IMR-90 (cell line): Measurements from ENCODE around the gene CDKN1C. TPM values are rescaled to one million over a fixed set of nuclear protein-coding genes. Genes with fewer than 3 reads are reported as not detected.

Source experiments
- ATAC-seq: fragments of 200-7000 bp; cut with Tn5 transposase; 2 replicates; pipeline ENCODE4 v1.9.1; 2020; ENCODE audit warnings: low read depth, mild to moderate bottlenecking, moderate library complexity
- BruUV-seq: library from RNA; stranded (reverse); fragments of 400-500 nt; replicated peaks from 2 replicates; lab custom pipeline; 2021; lab: Mats Ljungman, UMichigan
- CTCF ChIA-PET: fragments of 300-600 bp; formaldehyde crosslinking; extraction: SDS; loops from one replicate; lab custom pipeline; 2021; ENCODE audit warnings: antibody characterized with exemption; lab: Yijun Ruan, JAX
- POLR2A ChIA-PET: fragments of 300-600 bp; sonication (Branson Sonifier 250); formaldehyde crosslinking; loops from one replicate; lab custom pipeline; 2022; ENCODE audit warnings: antibody characterized with exemption; ENCODE audit not compliant: unreplicated experiment; lab: Charles Lee
- DNase-seq: peaks from one replicate; pipeline ENCODE4 v3.0.0; 2013
- H2AFZ ChIP-seq: replicated peaks from 2 replicates; pipeline ENCODE3; 2013; ENCODE audit warnings: low read length, mild to moderate bottlenecking; ENCODE audit not compliant: poor library complexity
- H2AK5ac ChIP-seq: 2 replicates; pipeline ENCODE4 v1.6.1; 2013; ENCODE audit warnings: low read depth, low read length, inconsistent platforms
- H2AK9ac ChIP-seq: replicated peaks from 2 replicates; pipeline ENCODE3; 2013; ENCODE audit warnings: mild to moderate bottlenecking, low read depth, low read length, moderate library complexity; ENCODE audit not compliant: poor library complexity
- H2BK120ac ChIP-seq: 2 replicates; pipeline ENCODE4 v1.6.1; 2013; ENCODE audit warnings: low read depth, low read length, inconsistent platforms
- H2BK15ac ChIP-seq: 3 replicates; pipeline ENCODE4 v1.6.1; 2013; ENCODE audit warnings: low read depth, low read length, inconsistent platforms
- H2BK20ac ChIP-seq: 2 replicates; pipeline ENCODE4 v1.6.1; 2013; ENCODE audit warnings: low read depth, mild to moderate bottlenecking, inconsistent platforms, low read length, moderate library complexity
- H2BK5ac ChIP-seq: 2 replicates; pipeline ENCODE4 v1.6.1; 2013; ENCODE audit warnings: mild to moderate bottlenecking, low read depth, low read length, inconsistent platforms; ENCODE audit not compliant: poor library complexity, severe bottlenecking
- H3K14ac ChIP-seq: replicated peaks from 2 replicates; pipeline ENCODE4 v1.6.1; 2013; ENCODE audit warnings: low read depth, low read length, inconsistent platforms
- H3K18ac ChIP-seq: 2 replicates; pipeline ENCODE4 v1.6.1; 2013; ENCODE audit warnings: low read depth, low read length, control low read depth
- H3K23ac ChIP-seq: 2 replicates; pipeline ENCODE4 v1.6.1; 2013; ENCODE audit warnings: low read depth, low read length, inconsistent platforms
- H3K27ac ChIP-seq: 2 replicates; pipeline ENCODE4 v1.5.1; 2013; ENCODE audit warnings: mild to moderate bottlenecking, control low read depth, low read length; ENCODE audit not compliant: insufficient read depth
- H3K27me3 ChIP-seq: 2 replicates; pipeline ENCODE4 v1.6.1; 2013; ENCODE audit warnings: low read length; ENCODE audit not compliant: control insufficient read depth, insufficient read depth
- H3K36me3 ChIP-seq: 2 replicates; pipeline ENCODE4 v1.6.1; 2013; ENCODE audit warnings: low read length, mixed read lengths; ENCODE audit not compliant: control insufficient read depth, insufficient read depth
- H3K4ac ChIP-seq: 2 replicates; pipeline ENCODE4 v1.6.1; 2013; ENCODE audit warnings: low read depth, low read length, inconsistent platforms
- H3K4me1 ChIP-seq: 2 replicates; pipeline ENCODE4 v1.6.1; 2013; ENCODE audit warnings: low read length, mixed read lengths; ENCODE audit not compliant: control insufficient read depth, insufficient read depth
- H3K4me2 ChIP-seq: 2 replicates; pipeline ENCODE4 v1.6.1; 2013; ENCODE audit warnings: low read depth, mild to moderate bottlenecking, control low read depth, low read length, moderate library complexity
- H3K4me3 ChIP-seq: 2 replicates; pipeline ENCODE4 v1.5.1; 2013; ENCODE audit warnings: low read depth, mild to moderate bottlenecking, control low read depth, low read length, moderate library complexity; ENCODE audit not compliant: insufficient read depth
- H3K56ac ChIP-seq: 2 replicates; pipeline ENCODE4 v1.6.1; 2013; ENCODE audit warnings: low read length, inconsistent platforms; ENCODE audit not compliant: insufficient read depth; ENCODE audit errors: extremely low read depth
- H3K79me1 ChIP-seq, 2 experiments: 2 replicates each; pipeline ENCODE4 v1.6.1; 2013; ENCODE audit warnings: low read length in 2 of 2, inconsistent platforms in 1 of 2, low read depth in 1 of 2
- H3K9ac ChIP-seq: 2 replicates; pipeline ENCODE4 v1.6.1; 2013; ENCODE audit warnings: low read depth, low read length, control low read depth
- H3K9me1 ChIP-seq: 2 replicates; pipeline ENCODE4 v1.6.1; 2013; ENCODE audit warnings: low read length, inconsistent platforms; ENCODE audit not compliant: insufficient read depth
- H3K9me3 ChIP-seq: 2 replicates; pipeline ENCODE4 v1.6.1; 2013; ENCODE audit warnings: low read length; ENCODE audit not compliant: control insufficient read depth, insufficient read depth
- H4K20me1 ChIP-seq: 2 replicates; pipeline ENCODE4 v1.6.1; 2013; ENCODE audit warnings: low read length, inconsistent platforms; ENCODE audit not compliant: insufficient read depth
- H4K5ac ChIP-seq: 2 replicates; pipeline ENCODE4 v1.6.1; 2013; ENCODE audit warnings: mild to moderate bottlenecking, low read depth, low read length, control low read depth
- H4K8ac ChIP-seq, 2 experiments: 2 replicates each; pipeline ENCODE4 v1.6.1; 2013; ENCODE audit warnings: low read depth in 2 of 2, low read length in 2 of 2, control low read depth in 1 of 2, inconsistent platforms in 1 of 2
- H4K91ac ChIP-seq: 2 replicates; pipeline ENCODE4 v1.6.1; 2013; ENCODE audit warnings: low read depth, low read length, inconsistent platforms; ENCODE audit not compliant: insufficient read depth
- BHLHE40 ChIP-seq: fragments of 150-350 bp; IDR thresholded peaks from 2 replicates; pipeline ENCODE4 v1.6.1; 2016; ENCODE audit warnings: mild to moderate bottlenecking, low read depth, low read length
- CEBPB ChIP-seq: IDR thresholded peaks from 2 replicates; pipeline ENCODE4 v1.6.1; 2012; ENCODE audit warnings: low read depth, low read length, improper control_type of control experiment
- CHD1 ChIP-seq: IDR thresholded peaks from 2 replicates; pipeline ENCODE4 v1.6.1; 2012; ENCODE audit warnings: low read depth, low read length, improper control_type of control experiment
- CTCF ChIP-seq: conservative IDR thresholded peaks from 2 replicates; pipeline ENCODE4 v1.5.1; 2012; ENCODE audit warnings: mild to moderate bottlenecking, low read depth, low read length, improper control_type of control experiment
- ELK1 ChIP-seq: fragments of 150-350 bp; IDR thresholded peaks from 2 replicates; pipeline ENCODE4 v1.6.1; 2016; ENCODE audit warnings: low read depth, mild to moderate bottlenecking, low read length, moderate library complexity, borderline replicate concordance
- FOS ChIP-seq: fragments of 150-350 bp; IDR thresholded peaks from 2 replicates; pipeline ENCODE4 v1.6.1; 2016; ENCODE audit warnings: low read depth, low read length
- MAFK ChIP-seq: IDR thresholded peaks from 2 replicates; pipeline ENCODE4 v1.6.1; 2012; ENCODE audit warnings: low read depth, low read length, improper control_type of control experiment
- MAZ ChIP-seq: IDR thresholded peaks from 2 replicates; pipeline ENCODE4 v1.6.1; 2012; ENCODE audit warnings: low read depth, mild to moderate bottlenecking, low read length, improper control_type of control experiment, moderate library complexity, borderline replicate concordance
- MXI1 ChIP-seq: IDR thresholded peaks from 2 replicates; pipeline ENCODE4 v1.6.1; 2012; ENCODE audit warnings: low read depth, mild to moderate bottlenecking, low read length, moderate library complexity, borderline replicate concordance
- POLR2A ChIP-seq: IDR thresholded peaks from 2 replicates; pipeline ENCODE4 v1.6.1; 2012; ENCODE audit warnings: mild to moderate bottlenecking, low read depth, low read length
- RAD21 ChIP-seq: IDR thresholded peaks from 2 replicates; pipeline ENCODE4 v1.6.1; 2012; ENCODE audit warnings: low read length, improper control_type of control experiment
- RFX5 ChIP-seq: IDR thresholded peaks from 2 replicates; pipeline ENCODE4 v1.8.0; 2012; ENCODE audit warnings: low read depth, mild to moderate bottlenecking, low read length, moderate library complexity
- SMC3 ChIP-seq: fragments of 150-350 bp; IDR thresholded peaks from 2 replicates; pipeline ENCODE4 v1.6.1; 2016; ENCODE audit warnings: low read depth, mild to moderate bottlenecking, antibody characterized with exemption, low read length, moderate library complexity
- USF2 ChIP-seq: fragments of 150-350 bp; IDR thresholded peaks from 2 replicates; pipeline ENCODE4 v1.6.1; 2017; ENCODE audit warnings: mild to moderate bottlenecking, antibody characterized with exemption, low read length, low read depth
- WGBS, 2 experiments: methylation state at CpG; one replicate each; pipeline versions ENCODE4 v1.1.5 to v1.1.7; 2013; ENCODE audit warnings: missing lambda C conversion rate in 2 of 2; ENCODE audit not compliant: insufficient read length in 1 of 2; ENCODE audit errors: extremely low coverage in 2 of 2; 5-methylcytosine and 5-hydroxymethylcytosine counted together
- dilution Hi-C: fragments of 300-500 bp; cut with HindIII; formaldehyde crosslinking; loops from one replicate; pipeline ENCODE4 v1.14.3; 2018; ENCODE audit warnings: low sequenced_read_pairs; ENCODE audit not compliant: unreplicated experiment
- in situ Hi-C: fragments of 300-500 bp; cut with MboI; formaldehyde crosslinking; loops from 3 replicates; pipeline ENCODE4 v1.14.3; 2019; ENCODE audit warnings: low sequenced_read_pairs, inconsistent platforms, mixed read lengths
- intact Hi-C: fragments of 100-400 bp; cut with micrococcal nuclease; formaldehyde crosslinking; loops from 2 replicates; pipeline ENCODE4 v1.10.0; 2022
- polyA plus RNA-seq, 3 experiments: library from polyadenylated mRNA; depleted of rRNA; stranded (reverse); fragments of >200 nt; gene quantifications; 2 replicates each; pipeline ENCODE4 v1.2.3, GENCODE V29; 2012; ENCODE audit warnings: low replicate concordance in 1 of 3
- total RNA-seq: library from RNA; depleted of rRNA; stranded (reverse); fragments of >200 nt; gene quantifications from 2 replicates; pipeline ENCODE4 v1.2.3, GENCODE V29; 2012

Gene CDKN1C
- total and polyA plus RNA-seq, 2 of the 4 experiments (the other 2 are of a cell fraction): 1.6 to 3.0 TPM

GRCh38 chr11:2898366-2899079 is 12.9 kb upstream of the CDKN1C start:
- dilution Hi-C loops: no loop called here
- Histone ChIP-seq H3K4me3 (no peak overlapping the region), H2BK15ac (peak overlapping the region; percentile 98; the same call in 2 of the 3 replicates), H3K18ac (peak overlapping the region; percentile 82), H4K20me1 (no peaks in the 10 kb centered on the region), H3K27ac (peak overlapping the region; percentile 75), H3K14ac (peak overlapping the region; percentile 90), H2BK20ac (peak overlapping the region; percentile 95), H2BK5ac (peak overlapping the region; percentile 95), H2BK120ac (peak overlapping the region; percentile 95), H4K5ac (peak overlapping the region; percentile 96), H3K4me1 (peaks cover 26% of the 10 kb centered on the region), H3K9ac (peak overlapping the region; percentile 25; the same call in 1 of the 2 replicates), H3K9me1 (peaks cover 24% of the 10 kb centered on the region), H3K23ac (peak overlapping the region; percentile 73; the same call in 1 of the 2 replicates), H2AK5ac (peak overlapping the region; percentile 99), H4K8ac (peak overlapping the region; percentile 69 to 96), H3K4ac (peak overlapping the region; percentile 96), H4K91ac (peak overlapping the region; percentile 96), H3K36me3 (no peaks in the 10 kb centered on the region), H2AK9ac (peak overlapping the region; percentile 95), H3K56ac (0 out of 2 replicates have a peak overlapping the region, but pooled peaks have one; percentile 22), H2AFZ (peak overlapping the region; percentile 88), H3K9me3 (no peaks in the 10 kb centered on the region), H3K79me1 (peaks cover 4 to 25% of the 10 kb centered on the region in 2 experiments; a peak in 2 of 4 replicates), H3K27me3 (no peaks in the 10 kb centered on the region), H3K4me2 (0 out of 2 replicates have a peak overlapping the region, but pooled peaks have one; percentile 18)
- in situ Hi-C loops: loop anchor here (10.0 to 25.0 kb wide), 2 partner anchors 474 to 711 kb away; no protein-coding TSS in a partner anchor
- ChIA-PET CTCF (interaction anchor here (1.2 kb wide), 1 partner anchor 366 kb away, joined by 4 read pairs; no protein-coding TSS in a partner anchor), POLR2A (no interaction called here)
- intact Hi-C loops: loop anchor here (10.0 kb wide), 1 partner anchor 704 kb away; no protein-coding TSS in a partner anchor
- 17% methylated on average over 5 of the region's 12 CpGs; no CpG with 5 or more reads in 1 of the 2 experiments for WGBS, 2 experiments
- BruUV-seq: no TSS peak
- peak; percentile 54 for ATAC-seq
- peak; percentile 94 for DNase-seq
- TF ChIP-seq ELK1 (no peak), CHD1 (no peak), MAFK (no peak), USF2 (peak; percentile 89), FOS (peak; percentile 84), RAD21 (no peak), MXI1 (peak; percentile 37; the same call in 1 of the 2 replicates), RFX5 (no peak), BHLHE40 (peak; percentile 99), CTCF (no peak), CEBPB (peak; percentile 96), MAZ (no peak), POLR2A (no peak), SMC3 (no peak)
